Glutamatergic neuron (in vitro differentiated cells): Measurements from ENCODE around the gene FAM168A. TPM values are rescaled to one million over a fixed set of nuclear protein-coding genes. Genes with fewer than 3 reads are reported as not detected.

Experiments used
- DNase-seq: peaks from one replicate; pipeline ENCODE4 v3.0.0; 2022
- H3K27ac Mint-ChIP-seq: one replicate; pipeline ENCODE4 v1.8.0; 2020; ENCODE audit warnings: mild to moderate bottlenecking, mixed read lengths, inconsistent platforms; ENCODE audit not compliant: unreplicated experiment
- H3K27me3 Mint-ChIP-seq: one replicate; pipeline ENCODE4 v1.8.0; 2020; ENCODE audit warnings: mild to moderate bottlenecking, moderate library complexity, mixed read lengths, inconsistent platforms; ENCODE audit not compliant: unreplicated experiment
- H3K36me3 Mint-ChIP-seq: one replicate; pipeline ENCODE4 v1.8.0; 2020; ENCODE audit warnings: mild to moderate bottlenecking, mixed read lengths, inconsistent platforms; ENCODE audit not compliant: unreplicated experiment
- H3K4me1 Mint-ChIP-seq: one replicate; pipeline ENCODE4 v1.8.0; 2020; ENCODE audit warnings: mild to moderate bottlenecking, low read depth, mixed read lengths, inconsistent platforms; ENCODE audit not compliant: unreplicated experiment
- H3K4me3 Mint-ChIP-seq: one replicate; pipeline ENCODE4 v1.8.0; 2020; ENCODE audit warnings: mild to moderate bottlenecking, mixed read lengths, inconsistent platforms; ENCODE audit not compliant: unreplicated experiment
- H3K9me3 Mint-ChIP-seq: one replicate; pipeline ENCODE4 v1.8.0; 2020; ENCODE audit warnings: mild to moderate bottlenecking, moderate library complexity, mixed read lengths, inconsistent platforms; ENCODE audit not compliant: unreplicated experiment
- CTCF ChIP-seq: fragments of 200-600 bp; sonication (generic); IDR thresholded peaks from one replicate; pipeline ENCODE4 v1.5.0; 2021; ENCODE audit not compliant: partially characterized antibody, unreplicated experiment
- total RNA-seq: library from RNA; stranded (reverse); fragmentation: NEBNext Ultra II Directional; extraction: Animal tissue kit (Norgen Biotek cat#: 25700); gene quantifications from one replicate; pipeline ENCODE4 v1.2.1, GENCODE V29; 2021; ENCODE audit not compliant: unreplicated experiment

The FAM168A gene
- total RNA-seq, 1 donor from 2014 or later, result 84.3 TPM

GRCh38 chr11:73563539-73564200 is 34.2 kb downstream of the FAM168A start:
- Mint-ChIP-seq H3K27me3 (peaks cover 5% of the 10 kb centered on the region), H3K36me3 (no peaks in the 10 kb centered on the region), H3K27ac (no peak overlapping the region), H3K9me3 (peaks cover 4% of the 10 kb centered on the region), H3K4me1 (peaks cover 33% of the 10 kb centered on the region), H3K4me3 (no peak overlapping the region)
- TF ChIP-seq CTCF, result no peak
- no peak for DNase-seq

DNA sequence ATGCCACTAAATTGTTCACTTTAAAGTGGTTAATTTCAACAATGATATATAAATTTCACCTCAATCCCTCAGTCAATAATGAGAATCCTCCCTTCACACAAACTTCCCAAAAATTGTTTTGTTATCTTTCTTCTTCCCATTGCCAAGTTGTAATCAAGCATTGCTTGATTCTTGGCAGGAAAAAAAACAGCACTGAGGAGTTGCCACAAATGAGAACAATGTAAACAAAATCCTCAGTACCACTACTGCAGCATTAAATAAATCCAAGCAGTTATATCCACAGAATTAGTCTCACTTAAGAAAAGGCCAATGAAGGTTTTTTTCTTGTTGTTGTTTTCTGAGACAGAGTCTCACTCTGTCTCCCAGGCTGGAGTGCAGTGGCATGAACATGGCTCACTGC is 38.2 kb downstream of the FAM168A start:
- Mint-ChIP-seq H3K27ac (no peak overlapping the region), H3K36me3 (no peaks in the 10 kb centered on the region), H3K4me1 (peaks cover 10% of the 10 kb centered on the region), H3K9me3 (no peaks in the 10 kb centered on the region), H3K4me3 (no peak overlapping the region), H3K27me3 (peaks cover 2% of the 10 kb centered on the region)
- no peak for DNase-seq
- no peak for TF ChIP-seq CTCF

DNA sequence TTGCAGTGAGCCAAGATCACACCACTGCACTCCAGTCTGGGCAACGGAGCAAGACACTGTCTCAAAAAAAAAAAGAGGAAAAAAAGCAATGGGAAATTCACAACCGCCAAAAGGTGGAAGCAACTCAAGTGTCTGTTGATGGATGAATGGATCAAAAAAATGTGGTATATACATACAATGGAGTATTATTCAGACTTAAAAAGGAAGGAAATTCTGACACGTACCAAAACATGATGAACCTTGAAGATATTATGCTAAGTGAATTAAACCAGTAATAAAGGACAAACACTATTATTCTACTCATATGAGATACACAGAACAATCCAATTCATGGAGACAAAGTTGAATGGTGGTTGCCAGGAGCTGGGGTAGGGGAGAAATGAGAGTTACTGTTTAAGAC is 40.9 kb downstream of the FAM168A start:
- Mint-ChIP-seq H3K9me3 (peaks cover 2% of the 10 kb centered on the region), H3K4me3 (no peak overlapping the region), H3K27ac (no peak overlapping the region), H3K4me1 (peaks cover 10% of the 10 kb centered on the region), H3K36me3 (no peaks in the 10 kb centered on the region), H3K27me3 (no peaks in the 10 kb centered on the region)
- no peak for DNase-seq
- no peak for TF ChIP-seq CTCF

DNA sequence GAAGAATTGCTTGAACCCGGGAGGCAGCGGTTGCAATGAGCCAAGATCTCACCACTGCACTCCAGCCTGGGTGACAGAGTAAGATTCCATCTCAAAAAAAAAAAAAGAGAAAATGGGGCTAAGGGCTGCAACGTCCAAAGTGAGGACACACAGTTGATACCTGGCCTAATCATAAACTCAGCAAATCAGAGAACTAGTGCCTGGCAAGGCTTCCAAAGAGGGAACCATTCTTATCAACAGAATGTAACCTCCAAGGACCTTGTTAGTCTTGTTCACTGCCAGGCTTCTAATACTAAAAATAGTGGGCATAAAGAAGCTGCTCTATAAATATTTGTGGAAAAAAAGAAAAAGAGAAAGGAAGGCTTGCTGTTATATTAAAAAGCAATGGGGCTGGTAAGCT is 42.3 kb downstream of the FAM168A start:
- peaks cover 2% of the 10 kb centered on the region for H3K9me3 Mint-ChIP-seq
- no peak overlapping the region for H3K4me3 Mint-ChIP-seq
- TF ChIP-seq CTCF, result no peak
- no peak overlapping the region for H3K27ac Mint-ChIP-seq
- no peaks in the 10 kb centered on the region for H3K27me3 Mint-ChIP-seq
- DNase-seq, result no peak
- H3K36me3 Mint-ChIP-seq, result no peaks in the 10 kb centered on the region
- peaks cover 11% of the 10 kb centered on the region for H3K4me1 Mint-ChIP-seq

GRCh38 chr11:73554671-73555320 is 43.1 kb downstream of the FAM168A start:
- Mint-ChIP-seq H3K9me3 (peaks cover 3% of the 10 kb centered on the region), H3K36me3 (no peaks in the 10 kb centered on the region), H3K4me1 (peaks cover 11% of the 10 kb centered on the region), H3K27me3 (no peaks in the 10 kb centered on the region), H3K4me3 (no peak overlapping the region), H3K27ac (no peak overlapping the region)
- no peak for TF ChIP-seq CTCF
- no peak for DNase-seq
